GM12875 (cell line): ENCODE results near the gene SNN.

Experiments used
- H3K4me3 ChIP-seq: one replicate; pipeline ENCODE4 v1.5.1; 2011; ENCODE audit warnings: low read depth, low read length, control low read depth
- TF ChIP-seq, protein P1 (sequence below): IDR thresholded peaks from 2 replicates; pipeline ENCODE4 v1.5.1; 2011; ENCODE audit warnings: low read depth, mild to moderate bottlenecking, control low read depth, inconsistent platforms, low read length, moderate library complexity, borderline replicate concordance; ENCODE audit not compliant: insufficient read depth

The SNN gene

DNA sequence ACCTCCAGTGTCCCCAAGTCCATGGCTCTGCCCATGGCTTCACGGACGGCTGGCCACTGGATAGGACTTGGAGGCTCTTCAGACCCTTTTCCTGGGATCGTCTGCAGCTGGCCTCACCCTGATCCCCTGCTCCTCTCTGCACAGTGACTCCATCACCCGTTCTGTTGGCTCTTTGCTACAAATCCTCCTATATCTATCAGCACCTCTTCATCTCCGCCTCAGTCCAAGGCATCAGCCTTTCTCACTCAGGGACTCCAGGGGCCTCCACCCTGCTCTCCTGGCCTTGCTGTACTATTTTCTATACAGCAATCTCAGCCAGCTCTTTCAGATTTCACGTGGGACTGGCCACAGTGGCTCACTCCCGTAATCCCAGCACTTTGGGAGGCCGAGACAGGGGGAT, 10.7 kb upstream of the SNN start:
- no peak overlapping the region for H3K4me3 ChIP-seq
- TF ChIP-seq, protein P1, sequence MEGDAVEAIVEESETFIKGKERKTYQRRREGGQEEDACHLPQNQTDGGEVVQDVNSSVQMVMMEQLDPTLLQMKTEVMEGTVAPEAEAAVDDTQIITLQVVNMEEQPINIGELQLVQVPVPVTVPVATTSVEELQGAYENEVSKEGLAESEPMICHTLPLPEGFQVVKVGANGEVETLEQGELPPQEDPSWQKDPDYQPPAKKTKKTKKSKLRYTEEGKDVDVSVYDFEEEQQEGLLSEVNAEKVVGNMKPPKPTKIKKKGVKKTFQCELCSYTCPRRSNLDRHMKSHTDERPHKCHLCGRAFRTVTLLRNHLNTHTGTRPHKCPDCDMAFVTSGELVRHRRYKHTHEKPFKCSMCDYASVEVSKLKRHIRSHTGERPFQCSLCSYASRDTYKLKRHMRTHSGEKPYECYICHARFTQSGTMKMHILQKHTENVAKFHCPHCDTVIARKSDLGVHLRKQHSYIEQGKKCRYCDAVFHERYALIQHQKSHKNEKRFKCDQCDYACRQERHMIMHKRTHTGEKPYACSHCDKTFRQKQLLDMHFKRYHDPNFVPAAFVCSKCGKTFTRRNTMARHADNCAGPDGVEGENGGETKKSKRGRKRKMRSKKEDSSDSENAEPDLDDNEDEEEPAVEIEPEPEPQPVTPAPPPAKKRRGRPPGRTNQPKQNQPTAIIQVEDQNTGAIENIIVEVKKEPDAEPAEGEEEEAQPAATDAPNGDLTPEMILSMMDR: no peak

DNA sequence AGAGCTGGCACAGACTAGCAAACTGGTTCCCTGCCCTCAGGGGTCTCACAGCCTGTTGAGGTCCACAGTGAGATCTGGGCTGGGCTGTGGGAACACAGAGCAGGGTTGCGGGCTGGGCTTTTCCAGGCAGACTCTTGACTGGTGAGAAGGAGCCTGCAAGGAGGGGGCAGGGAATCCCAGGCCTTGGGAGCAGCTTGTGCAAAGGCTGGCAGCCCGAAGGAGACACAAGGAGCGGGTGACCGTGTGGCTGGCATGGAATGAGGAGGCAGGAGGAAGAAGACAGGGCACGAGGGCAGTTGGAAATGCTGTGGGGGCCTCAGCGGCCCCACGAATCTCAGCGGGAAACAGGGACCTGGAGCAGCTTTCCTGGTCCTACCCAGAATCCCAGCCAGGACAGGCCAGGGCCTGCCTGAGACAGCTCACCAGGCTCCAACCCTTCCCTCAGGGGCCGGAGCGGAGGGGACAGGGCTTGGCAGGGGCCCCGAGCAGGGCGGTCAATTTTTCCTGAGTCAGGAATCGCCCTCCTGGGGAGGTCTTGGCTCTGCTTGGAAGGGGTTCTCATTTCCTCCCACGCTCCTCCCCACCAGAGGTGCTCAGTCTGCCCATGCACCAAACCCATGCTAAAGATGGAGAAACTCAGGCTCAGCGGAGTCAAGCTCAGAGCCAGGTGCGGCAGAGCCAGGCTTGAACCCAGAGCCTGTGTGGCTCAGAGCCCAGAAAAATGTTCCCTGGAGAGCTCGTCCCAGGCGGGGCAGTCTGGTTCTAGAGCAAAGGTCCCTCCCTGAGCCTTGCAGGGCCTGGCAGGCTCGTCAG, 9.2 kb upstream of the SNN start:
- TF ChIP-seq, protein P1: no peak
- no peak overlapping the region for H3K4me3 ChIP-seq

DNA sequence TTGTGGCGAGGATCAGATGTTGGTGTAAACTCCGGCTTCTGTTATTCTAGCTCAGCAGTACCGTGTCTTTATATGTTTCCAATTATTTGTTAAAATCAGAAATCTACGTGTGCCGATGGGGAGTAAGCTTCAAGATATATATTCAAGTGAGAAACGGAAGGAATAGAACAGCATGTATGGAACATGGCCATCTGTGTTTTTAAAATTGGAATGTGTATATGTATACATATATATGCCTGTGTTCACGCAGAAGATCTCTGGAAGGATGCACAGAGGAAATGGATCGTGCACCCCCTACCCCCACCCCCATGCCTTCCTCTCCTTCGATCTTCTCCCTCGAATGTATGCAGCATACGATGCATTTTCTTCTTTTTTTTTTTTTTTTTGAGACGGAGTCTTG, 7.7 kb upstream of the SNN start:
- TF ChIP-seq, protein P1: no peak
- no peak overlapping the region for H3K4me3 ChIP-seq

DNA sequence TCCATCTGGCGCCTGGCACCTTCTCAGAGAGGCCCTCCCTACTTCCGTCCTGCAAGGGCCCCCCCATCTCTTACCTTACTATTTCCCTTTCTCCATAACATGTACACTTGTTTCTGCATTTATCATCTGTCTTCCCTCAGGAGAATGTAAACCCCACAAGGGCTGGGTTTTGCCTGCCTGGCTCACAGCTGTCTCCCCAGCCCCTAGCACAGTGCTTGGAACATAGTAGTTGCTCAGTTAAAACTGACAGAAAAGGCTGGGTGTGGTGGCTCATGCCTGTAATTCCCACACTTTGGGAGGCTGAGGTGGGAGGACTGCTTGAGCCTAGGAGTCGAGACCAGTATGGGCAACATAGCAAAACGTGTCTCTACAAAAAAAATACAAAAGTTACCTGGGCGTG, 5.7 kb upstream of the SNN start:
- TF ChIP-seq, protein P1: no peak
- H3K4me3 ChIP-seq: no peak overlapping the region

DNA sequence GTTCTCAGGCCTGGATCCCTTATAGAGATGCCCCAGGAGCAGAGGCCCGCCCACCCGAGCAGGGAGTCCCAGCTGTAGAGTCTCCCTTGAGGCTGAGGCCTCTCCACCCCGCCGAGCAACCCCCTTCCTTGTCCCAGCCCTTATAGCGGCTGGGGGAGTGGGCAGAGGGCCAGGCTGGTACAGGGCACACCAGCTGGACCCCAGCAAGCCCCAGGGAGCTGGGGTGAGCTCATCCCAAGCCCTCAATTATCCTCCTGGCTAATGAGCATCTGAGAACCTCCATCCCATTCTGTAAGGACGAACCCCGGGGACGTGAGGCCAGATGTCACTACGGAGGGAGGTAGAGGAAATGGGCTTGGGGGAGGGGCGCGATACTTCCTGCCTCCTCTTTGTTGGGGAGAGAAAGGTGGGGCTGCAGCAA, 3.2 kb upstream of the SNN start:
- TF ChIP-seq, protein P1: no peak
- H3K4me3 ChIP-seq: no peak overlapping the region

DNA sequence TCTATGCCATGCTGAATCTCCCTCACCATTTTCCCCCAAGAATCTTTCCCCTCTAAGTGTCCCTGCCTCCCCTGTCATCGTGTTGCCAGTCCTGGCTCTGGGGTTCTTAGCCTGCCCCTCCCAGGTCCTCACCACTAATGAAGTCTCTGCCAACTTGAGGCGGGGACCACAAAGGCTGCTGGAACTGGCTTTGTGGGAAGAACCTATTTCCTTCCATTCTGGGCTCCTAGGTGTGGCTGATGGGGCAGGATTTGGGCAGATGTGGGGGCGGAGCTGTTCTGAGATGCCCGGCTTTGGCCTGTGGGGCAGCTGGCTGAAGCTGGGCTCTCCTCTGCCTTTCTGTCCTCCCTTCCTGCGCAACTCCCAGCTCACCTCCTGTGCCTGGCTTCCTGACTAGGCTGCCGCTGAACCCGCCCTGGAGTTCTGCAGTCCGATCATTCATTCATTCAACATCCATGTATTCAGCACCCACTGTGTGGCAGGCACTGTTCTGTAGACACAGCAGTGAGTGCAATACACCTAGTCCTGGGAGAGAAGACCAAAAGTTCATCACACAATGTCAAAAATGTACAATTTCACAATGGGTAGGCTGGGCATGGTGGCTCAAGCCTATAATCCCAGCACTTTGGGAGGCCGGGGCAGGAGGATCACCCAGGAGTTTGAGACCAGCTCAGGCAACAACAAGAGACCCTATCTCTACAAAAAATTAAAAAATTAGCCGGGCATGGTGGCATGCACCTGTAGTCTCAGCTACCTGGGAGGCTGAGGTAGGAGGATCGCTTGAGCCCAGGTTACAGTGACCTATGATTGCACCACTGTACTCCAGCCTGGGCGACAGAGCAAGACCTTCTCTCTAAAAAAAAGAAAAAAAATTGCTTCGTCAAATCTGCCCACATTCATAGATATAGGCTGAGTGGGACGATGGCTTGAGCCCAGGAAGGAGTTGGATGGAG, 1.9 kb upstream of the SNN start:
- TF ChIP-seq, protein P1: no peak
- no peak overlapping the region for H3K4me3 ChIP-seq
